HG02642 (cell line): ENCODE results near the gene HSD17B3.
"Not testable (repeated sequence)": the region's sequence is repeated elsewhere in the genome, so short reads cannot be mapped to it uniquely, and the experiment has no call there.

ENCODE experiments used
- ATAC-seq: cut with Tn5 transposase; IDR thresholded peaks from one replicate; pipeline ENCODE4 v1.9.1; 2021; ENCODE audit warnings: mild to moderate bottlenecking; ENCODE audit not compliant: unreplicated experiment, poor library complexity

Gene HSD17B3

GRCh38 chr9:96241391-96241809, 60.6 kb downstream of the HSD17B3 start:
- ATAC-seq, result peak; percentile 46

GRCh38 chr9:96236854-96237550, 65.0 kb downstream of the HSD17B3 start:
- no peak for ATAC-seq

GRCh38 chr9:96236337-96236736, 65.6 kb downstream of the HSD17B3 start:
- ATAC-seq, result not testable (repeated sequence)

- no peak for ATAC-seq
These were observed 69.3 kb downstream of the HSD17B3 start for GRCh38 chr9:96232539-96233241.

DNA sequence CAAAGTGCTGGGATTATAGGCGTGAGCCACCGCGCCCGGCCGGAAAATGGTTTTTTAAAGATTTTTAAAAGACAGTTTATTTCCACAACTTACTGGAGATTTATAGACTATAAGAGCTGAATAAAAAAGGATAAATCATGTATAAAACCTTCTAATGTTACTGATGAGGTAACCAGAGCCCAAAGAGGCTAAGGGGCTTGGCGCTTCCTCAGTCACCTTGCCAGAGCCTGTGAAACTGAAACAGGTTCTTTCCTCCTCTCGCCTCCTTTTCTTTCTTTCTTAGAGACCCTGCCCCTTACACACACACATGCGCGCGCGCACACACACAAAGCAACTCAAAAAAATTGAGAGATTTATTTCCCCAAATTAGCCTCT, 69.8 kb downstream of the HSD17B3 start:
- ATAC-seq, result no peak

- no peak for ATAC-seq
These were observed 72.0 kb downstream of the HSD17B3 start for GRCh38 chr9:96230002-96230401.

- no peak for ATAC-seq
These were observed 79.8 kb downstream of the HSD17B3 start for GRCh38 chr9:96222132-96222531.

GRCh38 chr9:96219900-96220257, 82.1 kb downstream of the HSD17B3 start:
- no peak for ATAC-seq

DNA sequence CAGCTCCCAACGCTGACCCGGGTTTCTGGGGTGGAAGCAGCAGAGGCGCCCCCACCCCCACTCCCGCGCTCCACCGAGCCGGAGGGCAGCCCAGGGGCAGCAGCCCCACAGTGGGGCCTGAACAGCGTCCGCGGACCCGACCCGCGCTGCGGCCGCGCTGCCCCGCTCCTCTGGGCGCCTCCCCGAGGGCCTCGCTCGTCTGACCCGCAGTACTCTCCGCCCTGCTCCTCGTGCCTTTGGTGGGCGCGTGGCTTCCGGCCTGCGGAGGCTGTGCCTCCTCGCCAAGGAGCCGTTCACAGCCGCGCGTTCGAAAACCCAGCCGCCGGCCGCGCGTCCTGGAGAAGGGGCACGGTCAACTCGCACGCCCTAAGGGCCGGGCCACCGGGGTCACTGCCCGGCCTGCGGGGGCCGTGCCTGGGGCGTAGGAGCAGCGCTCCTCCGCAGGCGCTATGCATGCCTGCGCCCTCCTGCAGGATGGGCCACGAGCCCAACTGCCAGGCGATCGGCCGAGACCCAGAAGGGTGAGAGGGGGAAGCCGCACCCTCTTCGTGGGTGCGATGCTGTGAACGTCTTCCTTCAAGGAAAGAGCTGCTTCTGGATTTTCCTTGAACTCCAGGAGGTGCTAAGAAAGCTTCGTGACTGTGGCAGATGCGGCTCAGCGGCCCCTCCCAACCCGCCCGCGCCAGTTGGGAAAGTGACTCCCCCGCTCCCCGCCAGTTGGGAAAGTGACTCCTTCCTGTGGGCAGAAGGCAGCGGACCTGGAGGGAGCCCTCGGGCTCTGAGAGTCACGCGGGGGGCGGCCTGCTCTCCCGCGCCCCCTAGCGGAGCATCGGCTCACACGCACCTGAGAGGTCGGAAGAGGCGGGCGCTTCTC, 82.7 kb downstream of the HSD17B3 start:
- no peak for ATAC-seq

- ATAC-seq, result peak; percentile 84
These were observed 84.0 kb downstream of the HSD17B3 start for GRCh38 chr9:96217754-96218693.

GRCh38 chr9:96217294-96217707, 84.7 kb downstream of the HSD17B3 start:
- ATAC-seq, result no peak

- no peak for ATAC-seq
These were observed 85.4 kb downstream of the HSD17B3 start for GRCh38 chr9:96216583-96216982.

- no peak for ATAC-seq
These were observed 86.1 kb downstream of the HSD17B3 start for GRCh38 chr9:96215841-96216240.

DNA sequence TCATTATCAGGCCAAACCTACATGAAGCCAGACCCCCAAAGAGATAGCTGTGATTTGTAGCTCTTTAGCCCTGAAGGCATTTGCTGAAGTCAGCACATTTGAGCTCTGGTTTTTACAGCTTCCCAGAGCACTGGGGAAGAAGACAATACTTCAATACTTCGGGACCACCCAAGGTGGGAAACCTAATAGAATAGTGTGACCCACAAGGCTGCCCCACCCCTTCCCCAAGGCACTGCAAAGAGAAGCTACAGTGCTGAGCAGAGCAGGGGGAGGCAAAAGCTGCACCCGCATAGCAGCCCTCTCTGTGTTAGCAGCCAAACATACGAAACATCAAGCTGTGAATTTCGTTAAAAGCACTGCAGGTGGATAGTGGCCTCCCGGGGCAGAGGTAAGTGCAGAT, 87.3 kb downstream of the HSD17B3 start:
- ATAC-seq, result no peak

- no peak for ATAC-seq
These were observed 92.3 kb downstream of the HSD17B3 start for GRCh38 chr9:96209407-96210271.

DNA sequence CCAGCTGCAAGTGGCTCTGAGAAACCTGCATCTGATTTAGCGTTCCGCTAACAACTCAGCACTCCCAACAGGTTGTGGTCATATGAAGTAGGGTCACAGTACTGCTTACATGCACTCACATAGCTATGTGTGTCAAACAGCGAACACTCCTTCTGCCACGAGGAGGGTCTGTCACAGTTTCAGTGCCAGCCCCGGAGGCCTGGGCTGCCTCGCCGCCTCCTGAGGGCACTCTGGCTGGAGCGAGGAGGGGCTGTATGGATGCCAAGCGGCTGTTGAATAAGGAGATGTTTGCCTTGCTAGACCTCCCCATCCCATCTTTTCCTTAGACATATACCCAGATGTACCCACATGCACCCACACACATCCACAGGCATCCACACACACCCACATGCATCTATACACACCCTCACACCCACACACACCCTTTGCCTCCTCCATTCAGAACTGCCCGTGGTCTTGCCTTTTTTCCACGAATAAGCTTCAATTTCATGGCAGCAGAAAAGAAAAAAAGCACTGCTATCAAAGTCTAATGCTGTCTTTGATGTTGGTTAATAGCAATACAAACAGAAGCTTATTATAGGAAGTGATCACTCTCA, 95.7 kb downstream of the HSD17B3 start:
- ATAC-seq, result no peak

DNA sequence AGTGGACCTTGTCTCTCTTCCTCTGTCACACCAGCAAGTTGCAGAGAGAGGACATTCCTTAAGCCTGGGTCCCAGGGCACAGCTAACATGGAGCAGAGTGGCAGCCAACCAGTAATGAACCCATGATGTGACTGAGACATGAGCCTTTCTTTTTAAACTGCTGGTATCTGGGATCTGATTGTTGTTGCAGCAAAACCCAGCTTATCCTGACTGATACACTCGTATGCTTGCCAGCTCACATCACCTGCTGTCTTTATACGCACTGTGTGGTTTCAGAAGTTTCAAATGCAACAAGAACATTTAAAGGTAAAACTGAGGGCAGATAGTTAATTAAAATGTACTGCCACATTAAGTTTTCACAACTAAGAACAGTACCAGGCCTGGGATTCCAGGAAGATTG, 97.1 kb downstream of the HSD17B3 start:
- no peak for ATAC-seq

DNA sequence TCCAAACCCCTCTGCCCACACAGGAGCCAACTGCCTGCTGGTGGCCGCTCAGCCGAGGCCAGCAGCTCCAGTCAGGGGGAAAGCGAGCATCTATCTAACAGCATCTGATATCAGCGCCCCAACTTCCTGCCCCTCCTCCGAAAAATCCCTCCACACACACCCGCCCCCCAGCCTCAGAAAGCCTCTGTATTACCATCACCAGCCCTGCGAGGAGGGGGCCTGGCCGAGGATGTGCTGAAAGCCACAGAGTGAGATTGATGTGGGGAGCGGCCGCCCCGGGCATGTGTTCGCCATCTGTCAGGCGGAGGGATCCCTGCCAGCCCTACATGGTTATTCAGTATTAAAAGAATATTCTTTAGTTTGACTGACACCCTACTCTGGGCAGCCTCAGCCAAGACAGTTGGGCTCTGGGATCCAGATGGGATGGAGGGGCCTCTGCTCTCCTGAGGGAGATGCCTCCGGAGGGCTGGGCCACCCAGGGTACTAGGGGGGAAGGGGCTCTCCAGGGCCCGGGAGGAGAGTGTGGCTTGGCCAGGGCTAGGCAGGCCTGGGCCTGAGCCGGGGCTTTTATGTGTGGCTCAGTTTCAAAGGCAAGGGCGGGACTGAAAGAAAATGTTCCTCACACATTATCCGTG, 98.0 kb downstream of the HSD17B3 start:
- no peak for ATAC-seq
